Body of pancreas (tissue), 4 donors: ENCODE results near the gene FREM3. TPM values are rescaled to one million over a fixed set of nuclear protein-coding genes. Genes with fewer than 3 reads are reported as not detected.
A peak's percentile ranks its signal among the peaks of the same experiment; 100 is the strongest.

Source experiments
- ATAC-seq: fragments of 150-250 bp; one replicate; pipeline ENCODE4 v1.9.1; 2016
- DNase-seq, 4 donors: peaks; one replicate each; pipeline ENCODE4 v3.0.0-alpha.2; 2019
- H3K27ac ChIP-seq, 4 donors: fragments of 200-600 bp; sonication (generic); 1 replicate in 3 of 4; 2 replicates in 1 of 4; pipeline versions ENCODE4 v1.5.1 to v1.6.1; 2016 to 2019; ENCODE audit warnings: mild to moderate bottlenecking in 1 of 4, mixed read lengths in 1 of 4, moderate library complexity in 1 of 4
- H3K27me3 ChIP-seq, 2 donors: fragments of 200-600 bp; sonication (generic); one replicate each; pipeline ENCODE4 v1.6.0; 2016; ENCODE audit warnings: mild to moderate bottlenecking in 1 of 2
- H3K36me3 ChIP-seq, 2 donors: fragments of 200-600 bp; sonication (generic); replicated peaks in 1 of 2; 2 replicates each; pipeline ENCODE4 v1.5.1; 2016; ENCODE audit warnings: low read depth in 2 of 2; ENCODE audit not compliant: insufficient read depth in 1 of 2
- H3K4me1 ChIP-seq: fragments of 200-600 bp; sonication (generic); one replicate; pipeline ENCODE4 v1.6.0; 2016
- H3K4me3 ChIP-seq, 2 donors: fragments of 200-600 bp; sonication (generic); 1 replicate in 1 of 2; 2 replicates in 1 of 2; pipeline ENCODE4 v1.5.1; 2016 to 2019
- H3K9me3 ChIP-seq, 3 donors: fragments of 200-600 bp; sonication (generic); 1 replicate in 2 of 3; 2 replicates in 1 of 3; pipeline ENCODE4 v1.5.1; 2016
- CTCF ChIP-seq, 7 experiments: fragments of 450-650 bp in 4 of 7; fragments of 200-600 bp in 3 of 7; sonication (generic) in 3 of 7; IDR thresholded peaks; one replicate each; pipeline ENCODE4 v1.5.1; 2016 to 2019; ENCODE audit warnings: antibody characterized with exemption in 7 of 7
- POLR2A ChIP-seq, 3 donors: fragments of 450-650 bp; IDR thresholded peaks; one replicate each; pipeline ENCODE4 v1.6.1; 2016; ENCODE audit warnings: antibody characterized with exemption in 3 of 3, mild to moderate bottlenecking in 2 of 3
- WGBS, 2 donors: methylation state at CpG; one replicate each; pipeline ENCODE4 v1.1.5; 2017; 5-methylcytosine and 5-hydroxymethylcytosine counted together
- intact Hi-C: fragments of 100-400 bp; cut with DNase I; formaldehyde crosslinking; loops from one replicate; pipeline ENCODE4 v1.15.1; 2023
- total RNA-seq, 2 donors: library from RNA; depleted of rRNA; stranded (reverse); fragments of >200 nt; gene quantifications; one replicate each; pipeline ENCODE4 v1.1.0, GENCODE V29; 2016

Gene FREM3
- total RNA-seq, 2 donors from 2014 or later, result not detected

GRCh38 chr4:143598816-143599215, 101.7 kb downstream of the FREM3 start:
- ATAC-seq, result no peak
- intact Hi-C loops, result no loop called here
- no peaks in the 10 kb centered on the region for H3K27me3 ChIP-seq
- H3K4me1 ChIP-seq, result no peaks in the 10 kb centered on the region
- no peak overlapping the region for H3K27ac ChIP-seq
- no peaks in the 10 kb centered on the region for H3K9me3 ChIP-seq
- H3K36me3 ChIP-seq, result no peaks in the 10 kb centered on the region
- no peak overlapping the region for H3K4me3 ChIP-seq
- DNase-seq, result no peak
- TF ChIP-seq POLR2A (IDR thresholded peaks at IDR 0.05) (no peak), CTCF (IDR thresholded peaks at IDR 0.05) (no peak)

DNA sequence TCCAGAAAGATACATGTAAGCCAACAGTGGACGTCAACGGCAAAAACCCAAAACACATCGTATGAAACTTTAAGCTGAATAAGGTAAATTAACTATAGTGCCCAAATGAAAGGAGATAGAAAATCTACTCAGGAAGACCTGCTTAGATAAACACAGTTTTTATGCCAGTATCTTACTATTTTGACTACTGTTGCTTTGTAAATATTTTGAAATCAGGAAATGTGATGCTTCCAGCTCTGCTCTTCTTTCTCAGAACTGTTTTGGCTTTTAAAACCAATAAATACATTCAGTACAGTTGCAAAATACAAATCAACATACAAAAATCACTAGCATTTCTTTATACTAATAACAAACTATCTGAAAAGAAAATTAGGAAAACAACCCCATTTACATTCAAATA, 103.2 kb downstream of the FREM3 start:
- no peak overlapping the region for H3K27ac ChIP-seq
- H3K9me3 ChIP-seq, result no peaks in the 10 kb centered on the region
- TF ChIP-seq CTCF (IDR thresholded peaks at IDR 0.05) (no peak), POLR2A (IDR thresholded peaks at IDR 0.05) (no peak)
- ATAC-seq (no peak), DNase-seq (no peak)
- no peaks in the 10 kb centered on the region for H3K27me3 ChIP-seq
- intact Hi-C loops, result no loop called here
- H3K4me3 ChIP-seq, result no peak overlapping the region
- WGBS, 2 donors, result 83 to 94% methylated on average over 3 of the region's 3 CpGs
- H3K36me3 ChIP-seq, result no peaks in the 10 kb centered on the region
- H3K4me1 ChIP-seq, result no peaks in the 10 kb centered on the region

- Histone ChIP-seq H3K27ac (no peak overlapping the region), H3K27me3 (no peaks in the 10 kb centered on the region), H3K4me3 (no peak overlapping the region), H3K36me3 (no peaks in the 10 kb centered on the region), H3K9me3 (no peaks in the 10 kb centered on the region), H3K4me1 (no peaks in the 10 kb centered on the region)
- intact Hi-C loops, result no loop called here
- TF ChIP-seq POLR2A (IDR thresholded peaks at IDR 0.05) (no peak), CTCF (IDR thresholded peaks at IDR 0.05) (peak in 1 of 7 experiments; percentile 5)
- no peak for DNase-seq
- no peak for ATAC-seq
Measured at GRCh38 chr4:143587703-143588102, 112.8 kb downstream of the FREM3 start.

GRCh38 chr4:143586080-143586479, 114.4 kb downstream of the FREM3 start:
- no peak for DNase-seq
- ATAC-seq, result no peak
- Histone ChIP-seq H3K36me3 (no peaks in the 10 kb centered on the region), H3K4me1 (no peaks in the 10 kb centered on the region), H3K27me3 (no peaks in the 10 kb centered on the region), H3K27ac (no peak overlapping the region), H3K4me3 (no peak overlapping the region), H3K9me3 (no peaks in the 10 kb centered on the region)
- intact Hi-C loops, result no loop called here
- no peak for TF ChIP-seq CTCF (IDR thresholded peaks at IDR 0.05)
- TF ChIP-seq POLR2A (IDR thresholded peaks at IDR 0.05), result no peak

DNA sequence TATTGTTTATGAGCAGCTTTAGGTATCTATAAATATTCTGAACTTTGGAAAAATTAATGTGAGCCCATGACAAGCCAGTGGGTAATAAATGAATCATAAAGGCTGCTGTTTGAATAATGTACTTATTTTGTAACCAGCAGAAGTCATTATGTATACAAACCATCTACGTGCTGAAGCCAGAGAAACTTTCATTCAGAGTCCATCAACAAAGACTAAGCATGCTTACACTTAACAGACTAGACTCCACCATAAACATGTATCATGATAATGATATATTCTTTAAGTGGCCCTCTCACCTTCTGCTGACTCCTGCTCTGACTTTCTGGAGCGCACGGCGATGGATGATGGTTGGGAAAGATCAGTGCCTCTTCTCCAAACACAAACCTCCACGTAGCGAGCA, 114.9 kb downstream of the FREM3 start:
- no peak for DNase-seq

More for the DNA sequence above, 114.9 kb downstream of the FREM3 start:
- no peak for ATAC-seq
- no peaks in the 10 kb centered on the region for H3K27me3 ChIP-seq
- no peaks in the 10 kb centered on the region for H3K4me1 ChIP-seq
- TF ChIP-seq POLR2A (IDR thresholded peaks at IDR 0.05), result no peak
- TF ChIP-seq CTCF (IDR thresholded peaks at IDR 0.05), result no peak
- H3K36me3 ChIP-seq, result no peaks in the 10 kb centered on the region
- intact Hi-C loops, result no loop called here
- no peak overlapping the region for H3K4me3 ChIP-seq
- no peak overlapping the region for H3K27ac ChIP-seq
- H3K9me3 ChIP-seq, result no peaks in the 10 kb centered on the region
- WGBS, 2 donors, result 87 to 95% methylated on average over 6 of the region's 6 CpGs
